Stomach (tissue), 9 donors: ENCODE data around the gene ZNF154. TPM values are rescaled to one million over a fixed set of nuclear protein-coding genes. Genes with fewer than 3 reads are reported as not detected.
A peak's percentile ranks its signal among the peaks of the same experiment; 100 is the strongest.

Source experiments
- DNase-seq, 2 donors: peaks; one replicate each; pipeline versions ENCODE4 v3.0.0 to v3.0.0-alpha.2; 2013 to 2019
- H3K27ac ChIP-seq, 5 donors: fragments of 200-600 bp in 4 of 5; sonication (generic) in 4 of 5; one replicate each; pipeline ENCODE4 v1.5.1; 2013 to 2019; ENCODE audit warnings: mild to moderate bottlenecking in 1 of 5, moderate library complexity in 1 of 5
- H3K27me3 ChIP-seq, 3 donors: fragments of 200-600 bp; sonication (generic); one replicate each; pipeline ENCODE4 v1.5.1; 2017 to 2019; ENCODE audit warnings: mixed run types in 1 of 3
- H3K36me3 ChIP-seq, 4 donors: fragments of 200-600 bp; sonication (generic); 1 replicate in 3 of 4; 2 replicates in 1 of 4; pipeline ENCODE4 v1.5.1; 2016 to 2019
- H3K4me1 ChIP-seq, 4 donors: fragments of 200-600 bp; sonication (generic); one replicate each; pipeline ENCODE4 v1.5.1; 2016 to 2019
- H3K4me3 ChIP-seq, 4 donors: fragments of 200-600 bp; sonication (generic) in 3 of 4; one replicate each; pipeline ENCODE4 v1.5.1; 2016 to 2019; ENCODE audit warnings: mild to moderate bottlenecking in 1 of 4
- H3K9me3 ChIP-seq, 4 donors: fragments of 200-600 bp; sonication (generic); one replicate each; pipeline ENCODE4 v1.5.1; 2016 to 2019
- CTCF ChIP-seq, 7 experiments: fragments of 450-650 bp in 4 of 7; fragments of 200-600 bp in 3 of 7; sonication (generic) in 3 of 7; IDR thresholded peaks; one replicate each; pipeline ENCODE4 v1.5.1; 2016 to 2019; ENCODE audit warnings: antibody characterized with exemption in 7 of 7, control low read depth in 2 of 7, mild to moderate bottlenecking in 1 of 7
- EP300 ChIP-seq: sonication (generic); formaldehyde crosslinking; IDR thresholded peaks from one replicate; pipeline ENCODE4 v1.6.1; 2017; ENCODE audit warnings: antibody characterized with exemption
- POLR2A ChIP-seq, 4 donors: fragments of 450-650 bp; IDR thresholded peaks; one replicate each; pipeline ENCODE4 v1.6.1; 2016; ENCODE audit warnings: antibody characterized with exemption in 4 of 4, control low read depth in 2 of 4, mild to moderate bottlenecking in 1 of 4, moderate library complexity in 1 of 4
- POLR2AphosphoS5 ChIP-seq, 3 donors: sonication (generic); formaldehyde crosslinking; IDR thresholded peaks; one replicate each; pipeline ENCODE4 v1.6.1; 2016; ENCODE audit warnings: antibody characterized with exemption in 3 of 3
- WGBS, 5 donors: extraction: QIAGEN DNeasy Blood & Tissue Kit in 3 of 5; methylation state at CpG; one replicate each; pipeline versions ENCODE4 v1.1.5 to v1.1.7; 2013 to 2018; 5-methylcytosine and 5-hydroxymethylcytosine counted together
- intact Hi-C: fragments of 100-400 bp; cut with DNase I; formaldehyde crosslinking; loops from one replicate; pipeline ENCODE4 v1.15.1; 2023; ENCODE audit warnings: low total_unique reads
- polyA plus RNA-seq, 3 donors: library from polyadenylated mRNA; stranded (reverse); fragments of 200-250 nt; gene quantifications; one replicate each; pipeline ENCODE4 v1.2.3, GENCODE V29; 2013
- total RNA-seq, 5 donors: library from RNA; depleted of rRNA; stranded (reverse); fragments of >200 nt; gene quantifications; one replicate each; pipeline versions ENCODE4 v1.1.0 to v1.2.3, GENCODE V29; 2014 to 2016
- donor health status: healthy with polysubstance abuse.
- donor health status: Bipolar disorder and iron deficiency.
- donor health status: healthy.

Gene ZNF154
- total and polyA plus RNA-seq, 8 donors: 0.25 to 21.8 (median 0.60) TPM; not detected in 2

GRCh38 chr19:57655443-57655842 is 53.6 kb downstream of the ZNF154 start:
- Histone ChIP-seq H3K27ac (no peak overlapping the region), H3K9me3 (peaks cover 3 to 59% (median 39%) of the 10 kb centered on the region in 4 donors), H3K27me3 (peaks cover 0 to 15% (median 0%) of the 10 kb centered on the region in 3 donors), H3K4me3 (no peak overlapping the region), H3K4me1 (no peaks in the 10 kb centered on the region), H3K36me3 (no peaks in the 10 kb centered on the region)
- intact Hi-C loops: no loop called here
- 27 to 67% (median 50%) methylated on average over 1 of the region's 1 CpG for WGBS, 5 donors
- no peak for TF ChIP-seq POLR2AphosphoS5 (IDR thresholded peaks at IDR 0.05)
- no peak for TF ChIP-seq EP300
- no peak for TF ChIP-seq CTCF (IDR thresholded peaks at IDR 0.05)
- TF ChIP-seq POLR2A (IDR thresholded peaks at IDR 0.05): no peak
- DNase-seq: peak in 1 of 2 donors; percentile 68

GRCh38 chr19:57653689-57654088 is 55.3 kb downstream of the ZNF154 start:
- DNase-seq: no peak
- Histone ChIP-seq H3K27ac (no peak overlapping the region), H3K4me1 (no peaks in the 10 kb centered on the region), H3K36me3 (no peaks in the 10 kb centered on the region), H3K4me3 (no peak overlapping the region), H3K27me3 (peaks cover 0 to 6% (median 0%) of the 10 kb centered on the region in 3 donors), H3K9me3 (peaks cover 3 to 77% (median 46%) of the 10 kb centered on the region in 4 donors)
- TF ChIP-seq EP300 (no peak), CTCF (IDR thresholded peaks at IDR 0.05) (no peak), POLR2A (IDR thresholded peaks at IDR 0.05) (no peak), POLR2AphosphoS5 (IDR thresholded peaks at IDR 0.05) (no peak)
- intact Hi-C loops: no loop called here
- 78 to 100% (median 86%) methylated on average over 1 to 2 of the region's 2 CpGs for WGBS, 5 donors

GRCh38 chr19:57651654-57651996 is 57.4 kb downstream of the ZNF154 start:
- Histone ChIP-seq H3K9me3 (peaks cover 3 to 93% (median 54%) of the 10 kb centered on the region in 4 donors), H3K4me1 (no peaks in the 10 kb centered on the region), H3K4me3 (peak overlapping the region in 1 of 4 donors; percentile 16), H3K36me3 (no peaks in the 10 kb centered on the region), H3K27me3 (peaks cover 0 to 6% (median 0%) of the 10 kb centered on the region in 3 donors), H3K27ac (peak overlapping the region in 1 of 5 donors; percentile 36)
- WGBS, 5 donors: 31 to 52% (median 51%) methylated on average over 6 of the region's 6 CpGs
- DNase-seq: no peak
- intact Hi-C loops: no loop called here
- TF ChIP-seq EP300 (no peak), POLR2AphosphoS5 (IDR thresholded peaks at IDR 0.05) (no peak), CTCF (IDR thresholded peaks at IDR 0.05) (no peak), POLR2A (IDR thresholded peaks at IDR 0.05) (no peak)

- Histone ChIP-seq H3K27ac (no peak overlapping the region), H3K4me3 (no peak overlapping the region), H3K27me3 (no peaks in the 10 kb centered on the region), H3K36me3 (peaks cover 0 to 9% (median 0%) of the 10 kb centered on the region in 4 donors), H3K4me1 (no peaks in the 10 kb centered on the region), H3K9me3 (peaks cover 14 to 96% (median 53%) of the 10 kb centered on the region in 4 donors)
- intact Hi-C loops: no loop called here
- WGBS, 5 donors: 61 to 75% (median 68%) methylated on average over 6 of the region's 6 CpGs
- no peak for DNase-seq
- TF ChIP-seq EP300: no peak
- TF ChIP-seq POLR2A (IDR thresholded peaks at IDR 0.05): no peak
- no peak for TF ChIP-seq POLR2AphosphoS5 (IDR thresholded peaks at IDR 0.05)
- no peak for TF ChIP-seq CTCF (IDR thresholded peaks at IDR 0.05)
Observed at GRCh38 chr19:57648331-57649003, 60.5 kb downstream of the ZNF154 start.

Other genes starting within 250 kb of the ZNF154 start
- 10 to 100 TPM in 1 of 5 donors, 1 to 10 TPM in 4; 1.4 to 25.9 (median 3.2) TPM for gene ZNF772, start 231.6 kb downstream of the ZNF154 start, total RNA-seq
- 1 to 10 TPM in 1 of 3 donors, under 1 TPM in 2; 0.37 to 1.1 (median 0.92) TPM for gene ZNF772, start 231.6 kb downstream of the ZNF154 start, polyA plus RNA-seq
- 10 to 100 TPM in 3 of 5 donors, 1 to 10 TPM in 1, not detected in 1; 1.3 to 23.9 (median 13.0) TPM for gene ZNF419, start 221.5 kb downstream of the ZNF154 start, total RNA-seq
- gene ZNF419, start 221.5 kb downstream of the ZNF154 start, polyA plus RNA-seq: 1 to 10 TPM; 1.4 to 4.6 (median 2.0) TPM
- 1 to 10 TPM in 4 of 5 donors, under 1 TPM in 1; 0.45 to 9.9 (median 1.4) TPM for gene ZNF773, start 209.3 kb downstream of the ZNF154 start, total RNA-seq
- 1 to 10 TPM; 1.3 to 4.6 (median 2.4) TPM for gene ZNF773, start 209.3 kb downstream of the ZNF154 start, polyA plus RNA-seq
- 10 to 100 TPM in 1 of 5 donors, 1 to 10 TPM in 4; 2.3 to 15.2 (median 6.7) TPM for gene ZNF549, start 181.8 kb downstream of the ZNF154 start, total RNA-seq
- gene ZNF549, start 181.8 kb downstream of the ZNF154 start, polyA plus RNA-seq: 1 to 10 TPM; 1.2 to 2.3 (median 2.0) TPM
- gene ZNF550, start 149.3 kb downstream of the ZNF154 start, total RNA-seq: 10 to 100 TPM in 3 of 5 donors, 1 to 10 TPM in 2; 2.8 to 35.0 (median 12.5) TPM
- 1 to 10 TPM; 1.1 to 3.0 (median 1.7) TPM for gene ZNF550, start 149.3 kb downstream of the ZNF154 start, polyA plus RNA-seq
- gene ZNF416, start 130.3 kb downstream of the ZNF154 start, total RNA-seq: 10 to 100 TPM in 1 of 5 donors, 1 to 10 TPM in 2, under 1 TPM in 1, not detected in 1; 0.87 to 25.0 (median 3.8) TPM
- gene ZNF416, start 130.3 kb downstream of the ZNF154 start, polyA plus RNA-seq: 1 to 10 TPM in 2 of 3 donors, under 1 TPM in 1; 1.00 to 2.7 (median 2.3) TPM
- gene ZIK1, start 125.1 kb downstream of the ZNF154 start, total RNA-seq: 10 to 100 TPM in 1 of 5 donors, under 1 TPM in 2, not detected in 2; 0.29 to 14.7 (median 0.89) TPM
- 1 to 10 TPM in 1 of 3 donors, under 1 TPM in 2; 0.62 to 1.3 (median 0.92) TPM for gene ZIK1, start 125.1 kb downstream of the ZNF154 start, polyA plus RNA-seq
- 1 to 10 TPM in 3 of 5 donors, not detected in 2; 1.0 to 6.4 (median 2.3) TPM for gene ZNF530, start 109.3 kb downstream of the ZNF154 start, total RNA-seq
- 1 to 10 TPM in 2 of 3 donors, under 1 TPM in 1; 0.81 to 3.8 (median 2.2) TPM for gene ZNF530, start 109.3 kb downstream of the ZNF154 start, polyA plus RNA-seq
- 10 to 100 TPM in 4 of 5 donors, 1 to 10 TPM in 1; 6.2 to 21.7 (median 11.6) TPM for gene ZNF134, start 95.0 kb downstream of the ZNF154 start, total RNA-seq
- gene ZNF134, start 95.0 kb downstream of the ZNF154 start, polyA plus RNA-seq: 1 to 10 TPM; 3.8 to 5.0 (median 4.2) TPM
- 10 to 100 TPM in 3 of 5 donors, 1 to 10 TPM in 2; 5.4 to 37.1 (median 14.6) TPM for gene ZNF211, start 76.0 kb downstream of the ZNF154 start, total RNA-seq
- 1 to 10 TPM; 4.4 to 9.8 (median 5.7) TPM for gene ZNF211, start 76.0 kb downstream of the ZNF154 start, polyA plus RNA-seq
- 1 to 10 TPM in 1 of 5 donors, not detected in 4; 1.5 TPM for gene ZSCAN4, start 40.3 kb downstream of the ZNF154 start, total RNA-seq
- gene ZSCAN4, start 40.3 kb downstream of the ZNF154 start, polyA plus RNA-seq: under 1 TPM in 2 of 3 donors, not detected in 1; 0.05 to 0.76 TPM
- gene ZNF551, start 27.2 kb downstream of the ZNF154 start, total RNA-seq: 10 to 100 TPM in 2 of 5 donors, 1 to 10 TPM in 1, under 1 TPM in 1, not detected in 1; 0.87 to 18.7 (median 10.1) TPM
- gene ZNF551, start 27.2 kb downstream of the ZNF154 start, polyA plus RNA-seq: 1 to 10 TPM in 2 of 3 donors, under 1 TPM in 1; 1.00 to 1.8 (median 1.6) TPM
- 10 to 100 TPM in 3 of 5 donors, 1 to 10 TPM in 1, under 1 TPM in 1; 0.58 to 33.3 (median 13.0) TPM for gene ZNF671, start 18.4 kb upstream of the ZNF154 start, total RNA-seq
- gene ZNF671, start 18.4 kb upstream of the ZNF154 start, polyA plus RNA-seq: 1 to 10 TPM in 2 of 3 donors, under 1 TPM in 1; 0.75 to 3.4 (median 1.2) TPM
- 10 to 100 TPM; 11.1 to 72.0 (median 27.7) TPM for gene ZNF776, start 37.6 kb upstream of the ZNF154 start, total RNA-seq
- 1 to 10 TPM; 1.9 to 4.4 (median 2.9) TPM for gene ZNF776, start 37.6 kb upstream of the ZNF154 start, polyA plus RNA-seq
- gene ZNF586, start 60.5 kb upstream of the ZNF154 start, total RNA-seq: 10 to 100 TPM in 2 of 5 donors, 1 to 10 TPM in 2, not detected in 1; 7.5 to 46.4 (median 13.0) TPM
- 1 to 10 TPM; 5.5 to 7.2 (median 5.7) TPM for gene ZNF586, start 60.5 kb upstream of the ZNF154 start, polyA plus RNA-seq
- 10 to 100 TPM; 17.7 to 84.4 (median 69.4) TPM for gene ZNF552, start 105.7 kb upstream of the ZNF154 start, total RNA-seq
- 10 to 100 TPM in 2 of 3 donors, 1 to 10 TPM in 1; 9.6 to 15.5 (median 11.8) TPM for gene ZNF552, start 105.7 kb upstream of the ZNF154 start, polyA plus RNA-seq
- gene ZNF587B, start 121.1 kb upstream of the ZNF154 start, total RNA-seq: 10 to 100 TPM in 4 of 5 donors, not detected in 1; 10.4 to 60.6 (median 18.4) TPM
- gene ZNF587B, start 121.1 kb upstream of the ZNF154 start, polyA plus RNA-seq: 1 to 10 TPM; 3.0 to 5.2 (median 3.4) TPM
- 10 to 100 TPM; 18.0 to 52.7 (median 26.4) TPM for gene ZNF587, start 140.7 kb upstream of the ZNF154 start, total RNA-seq
- gene ZNF587, start 140.7 kb upstream of the ZNF154 start, polyA plus RNA-seq: 10 to 100 TPM in 1 of 3 donors, 1 to 10 TPM in 2; 2.7 to 14.5 (median 4.4) TPM
- 10 to 100 TPM in 3 of 5 donors, 1 to 10 TPM in 1, under 1 TPM in 1; 0.45 to 31.0 (median 10.3) TPM for gene ZNF814, start 179.8 kb upstream of the ZNF154 start, total RNA-seq
- 1 to 10 TPM; 1.5 to 6.2 (median 3.8) TPM for gene ZNF814, start 179.8 kb upstream of the ZNF154 start, polyA plus RNA-seq
- 10 to 100 TPM; 18.3 to 38.8 (median 28.1) TPM for gene ZNF417, start 207.4 kb upstream of the ZNF154 start, total RNA-seq
- gene ZNF417, start 207.4 kb upstream of the ZNF154 start, polyA plus RNA-seq: 1 to 10 TPM; 1.2 to 3.4 (median 1.5) TPM
- 10 to 100 TPM in 4 of 5 donors, not detected in 1; 12.5 to 55.4 (median 32.7) TPM for gene ZNF418, start 226.2 kb upstream of the ZNF154 start, total RNA-seq
- 1 to 10 TPM; 1.1 to 4.5 (median 3.2) TPM for gene ZNF418, start 226.2 kb upstream of the ZNF154 start, polyA plus RNA-seq
- gene ZNF256, start 238.5 kb upstream of the ZNF154 start, total RNA-seq: 10 to 100 TPM in 1 of 5 donors, 1 to 10 TPM in 1, under 1 TPM in 1, not detected in 2; 0.89 to 15.4 (median 2.5) TPM
- gene ZNF256, start 238.5 kb upstream of the ZNF154 start, polyA plus RNA-seq: 1 to 10 TPM; 1.4 to 3.5 (median 1.8) TPM